Umbilical cord (tissue), 2 donors: ENCODE data around the gene OPN4. TPM values are rescaled to one million over a fixed set of nuclear protein-coding genes. Genes with fewer than 3 reads are reported as not detected.
"Not testable (repeated sequence)": the region's sequence is repeated elsewhere in the genome, so short reads cannot be mapped to it uniquely, and the experiment has no call there.

Experiments
- DNase-seq: peaks from one replicate; pipeline ENCODE4 v3.0.0-alpha.2; 2015; ENCODE audit warnings: low spot score
- total RNA-seq: library from RNA; depleted of rRNA; stranded (reverse); fragments of >200 nt; gene quantifications from one replicate; pipeline ENCODE4 v1.2.3, GENCODE V29; 2014; ENCODE audit warnings: low replicate concordance; ENCODE audit not compliant: insufficient read depth

Gene OPN4
- total RNA-seq = 0.48 TPM

GRCh38 chr10:86654411-86655172 lies at the start of gene OPN4:
Gene OPN4 (plus strand): TSS chr10:86654547. CDS start chr10:86654784, 237 bp downstream.
- no peak for DNase-seq

- no peak for DNase-seq
These were observed 46.7 kb upstream of the OPN4 start for GRCh38 chr10:86607674-86608073.

GRCh38 chr10:86609920-86610319 lies 44.4 kb upstream of the OPN4 start:
- no peak for DNase-seq

GRCh38 chr10:86611386-86611785 lies 43.0 kb upstream of the OPN4 start:
- DNase-seq = no peak

GRCh38 chr10:86613096-86613495 lies 41.3 kb upstream of the OPN4 start:
- no peak for DNase-seq

- DNase-seq = no peak
These were observed 40.4 kb upstream of the OPN4 start for GRCh38 chr10:86613905-86614304.

- DNase-seq = no peak
These were observed 39.5 kb upstream of the OPN4 start for GRCh38 chr10:86614853-86615252.

- not testable (repeated sequence) for DNase-seq
These were observed 37.1 kb upstream of the OPN4 start for GRCh38 chr10:86617278-86617677.

- no peak for DNase-seq
These were observed 26.0 kb upstream of the OPN4 start for GRCh38 chr10:86628311-86628710.

GRCh38 chr10:86630079-86630478 lies 24.3 kb upstream of the OPN4 start:
- peak; percentile 85 for DNase-seq

- no peak for DNase-seq
These were observed 22.1 kb upstream of the OPN4 start for GRCh38 chr10:86632009-86632800.

- DNase-seq = no peak
These were observed 21.4 kb upstream of the OPN4 start for GRCh38 chr10:86632951-86633350.

GRCh38 chr10:86635402-86635801 lies 18.9 kb upstream of the OPN4 start:
- peak; percentile 87 for DNase-seq

- no peak for DNase-seq
These were observed 18.0 kb upstream of the OPN4 start for GRCh38 chr10:86636311-86636710.

- no peak for DNase-seq
These were observed 12.3 kb upstream of the OPN4 start for GRCh38 chr10:86642021-86642420.

GRCh38 chr10:86642499-86642898 lies 11.8 kb upstream of the OPN4 start:
- no peak for DNase-seq

GRCh38 chr10:86644152-86644793 lies 10.1 kb upstream of the OPN4 start:
- DNase-seq = no peak

- DNase-seq = no peak
These were observed 9.4 kb upstream of the OPN4 start for GRCh38 chr10:86644794-86645445.

- not testable (repeated sequence) for DNase-seq
These were observed 8.7 kb upstream of the OPN4 start for GRCh38 chr10:86645621-86646165.

GRCh38 chr10:86646532-86646931 lies 7.8 kb upstream of the OPN4 start:
- DNase-seq = no peak

GRCh38 chr10:86646933-86647332 lies 7.4 kb upstream of the OPN4 start:
- no peak for DNase-seq
